ENCODE measurements around the gene DSTN.
A peak's percentile ranks its signal among the peaks of the same experiment; 100 is the strongest.

DSTN gene

GRCh38 chr20:17613328-17614175 lies 43.7 kb downstream of the DSTN start:
- no peak for DNase-seq

- DNase-seq: no peak
Measured at GRCh38 chr20:17614176-17614811, 44.4 kb downstream of the DSTN start.

GRCh38 chr20:17614812-17615644 lies 45.2 kb downstream of the DSTN start:
- DNase-seq: no peak

- no peak for DNase-seq
Measured at GRCh38 chr20:17615645-17616479, 46.0 kb downstream of the DSTN start.

GRCh38 chr20:17616480-17617211 lies 46.8 kb downstream of the DSTN start:
- no peak for DNase-seq

- peak; percentile 21 for DNase-seq
Measured at GRCh38 chr20:17617212-17617867, 47.5 kb downstream of the DSTN start.

- no peak for DNase-seq
Measured at GRCh38 chr20:17617868-17618672, 48.2 kb downstream of the DSTN start.

GRCh38 chr20:17618673-17619013 lies 48.8 kb downstream of the DSTN start:
- no peak for DNase-seq

- no peak for DNase-seq
Measured at GRCh38 chr20:17619351-17620093, 49.6 kb downstream of the DSTN start.

- no peak for DNase-seq
Measured at GRCh38 chr20:17620371-17621228, 50.7 kb downstream of the DSTN start.

- no peak for DNase-seq
Measured at GRCh38 chr20:17621229-17621968, 51.5 kb downstream of the DSTN start.

- no peak for DNase-seq
Measured at GRCh38 chr20:17622086-17622850, 52.4 kb downstream of the DSTN start.

GRCh38 chr20:17622851-17623508 lies 53.1 kb downstream of the DSTN start:
- DNase-seq: no peak

- DNase-seq: no peak
Measured at GRCh38 chr20:17624070-17624469, 54.2 kb downstream of the DSTN start.

GRCh38 chr20:17624551-17625245 lies 54.8 kb downstream of the DSTN start:
- no peak for DNase-seq
